HG03135 (cell line): ENCODE data around the gene SPATS2.
"Not testable (repeated sequence)": the region's sequence is repeated elsewhere in the genome, so short reads cannot be mapped to it uniquely, and the experiment has no call there.

Experiments used
- ATAC-seq: cut with Tn5 transposase; IDR thresholded peaks from one replicate; pipeline ENCODE4 v1.9.1; 2021; ENCODE audit warnings: mild to moderate bottlenecking, moderate library complexity; ENCODE audit not compliant: unreplicated experiment

The SPATS2 gene

DNA sequence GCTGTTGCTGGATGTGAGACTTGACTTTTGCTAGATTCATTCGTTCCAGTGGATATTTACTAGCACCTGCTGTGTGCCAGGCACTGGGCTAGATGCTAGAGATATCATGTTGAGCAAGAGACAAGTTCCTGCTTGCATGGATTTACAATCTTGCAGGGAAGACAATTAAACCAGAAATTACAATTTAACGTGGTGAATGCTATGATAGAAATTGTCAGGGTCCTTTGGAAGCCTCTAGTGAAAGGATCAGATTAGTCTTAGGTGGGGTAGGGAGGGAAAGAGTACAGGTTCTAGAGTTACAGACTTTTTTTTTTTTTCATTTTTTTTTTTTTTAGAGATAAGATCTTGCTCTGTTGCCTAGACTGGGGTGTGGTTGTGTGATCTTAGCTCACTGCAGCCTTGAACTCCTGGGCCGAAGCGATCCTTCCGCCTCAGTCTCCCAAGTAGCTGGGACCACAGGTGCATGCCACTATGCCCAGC, 36.7 kb downstream of the SPATS2 start:
- no peak for ATAC-seq

DNA sequence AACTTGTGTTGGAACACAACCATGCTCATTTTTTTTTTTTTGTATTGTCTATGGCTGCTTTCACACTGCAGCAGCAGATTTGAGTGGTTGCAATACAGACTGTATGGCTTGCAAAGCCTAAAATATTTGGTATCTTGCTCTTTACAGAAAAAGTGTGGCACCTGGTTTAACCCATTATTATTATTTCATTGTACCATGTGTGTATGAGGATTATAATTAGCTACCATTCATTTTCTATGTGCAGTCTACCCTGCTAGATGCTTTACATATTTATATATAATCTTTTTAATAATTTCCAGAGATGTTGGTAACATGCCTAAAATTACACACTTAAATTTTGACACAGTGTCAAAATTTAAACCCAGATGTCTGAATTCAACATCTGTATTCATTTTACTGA, 37.7 kb downstream of the SPATS2 start:
- ATAC-seq = no peak

DNA sequence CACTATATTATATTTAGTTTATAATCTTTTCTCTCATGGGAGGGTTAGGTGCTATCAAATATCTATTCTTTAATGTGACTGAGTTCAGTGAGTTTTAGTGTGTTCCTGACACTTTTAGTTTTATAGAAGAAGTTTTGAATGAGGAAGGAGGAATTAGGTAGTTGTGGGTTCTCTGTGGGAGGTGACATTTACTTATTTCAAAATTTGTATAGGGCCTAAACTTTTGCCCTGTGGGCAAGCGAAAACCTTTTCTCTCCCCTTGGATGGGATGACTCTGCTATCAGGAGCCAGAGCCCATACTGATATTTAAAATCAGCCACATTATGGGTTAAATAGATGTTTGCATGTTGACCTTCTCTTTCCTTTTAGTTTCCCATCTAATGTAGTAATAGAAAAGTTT, 43.6 kb downstream of the SPATS2 start:
- no peak for ATAC-seq

DNA sequence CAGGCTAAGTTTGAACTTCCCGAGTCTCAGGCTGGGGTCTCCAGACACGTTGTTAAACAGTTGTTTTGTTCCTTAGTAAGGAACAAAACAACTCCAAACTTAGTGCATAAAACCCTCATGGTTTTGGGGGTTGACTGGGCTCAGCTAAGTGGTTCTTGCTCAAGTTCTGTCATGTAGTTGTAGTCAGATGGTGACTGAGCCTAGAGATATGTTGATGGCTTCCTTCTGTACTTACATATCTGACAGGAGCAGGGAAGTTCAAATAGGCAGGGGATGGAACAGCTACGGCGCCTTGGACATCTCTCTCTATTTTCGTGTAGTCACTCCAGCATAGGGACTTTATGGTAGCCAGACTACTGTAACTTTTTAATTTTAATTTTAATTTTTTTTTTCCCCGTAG, 45.7 kb downstream of the SPATS2 start:
- no peak for ATAC-seq

DNA sequence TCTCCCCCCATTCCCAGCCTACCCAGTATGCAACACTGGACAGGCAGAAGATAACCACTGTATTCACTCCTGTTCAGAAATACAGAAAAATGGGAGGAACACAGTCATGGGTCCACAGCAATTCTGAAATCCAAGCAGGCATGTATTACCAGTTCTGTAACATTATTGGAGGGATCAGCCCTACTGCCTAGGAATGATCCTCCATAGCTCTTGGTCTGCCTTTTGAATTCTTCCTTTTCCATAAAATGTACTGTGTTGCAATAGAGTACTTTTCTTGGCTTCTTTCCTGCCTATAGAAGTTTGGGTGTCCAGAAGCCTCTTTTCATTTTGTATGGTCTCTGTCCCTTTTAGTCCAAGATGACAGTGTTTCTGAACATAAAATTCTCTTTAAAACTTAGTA, 46.5 kb downstream of the SPATS2 start:
- no peak for ATAC-seq

DNA sequence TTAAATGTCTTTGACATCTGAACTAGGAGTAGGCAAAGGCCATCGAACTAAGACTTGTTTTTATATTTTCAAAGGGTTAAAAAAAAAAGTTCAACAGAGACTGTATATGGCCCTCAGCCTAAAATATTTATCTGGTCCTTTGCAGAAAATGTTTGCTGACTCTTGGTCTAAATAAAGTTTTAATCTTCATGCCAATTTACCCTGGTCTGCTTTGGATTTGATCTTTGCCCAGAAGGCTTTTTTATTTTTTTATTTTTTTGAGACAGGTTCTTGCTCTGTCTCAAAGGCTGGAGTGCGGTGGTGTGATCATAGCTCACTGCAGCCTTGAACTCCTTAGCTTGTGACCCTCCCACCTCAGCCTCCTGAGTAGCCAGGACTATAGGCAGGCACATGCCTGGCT, 47.1 kb downstream of the SPATS2 start:
- ATAC-seq = no peak

DNA sequence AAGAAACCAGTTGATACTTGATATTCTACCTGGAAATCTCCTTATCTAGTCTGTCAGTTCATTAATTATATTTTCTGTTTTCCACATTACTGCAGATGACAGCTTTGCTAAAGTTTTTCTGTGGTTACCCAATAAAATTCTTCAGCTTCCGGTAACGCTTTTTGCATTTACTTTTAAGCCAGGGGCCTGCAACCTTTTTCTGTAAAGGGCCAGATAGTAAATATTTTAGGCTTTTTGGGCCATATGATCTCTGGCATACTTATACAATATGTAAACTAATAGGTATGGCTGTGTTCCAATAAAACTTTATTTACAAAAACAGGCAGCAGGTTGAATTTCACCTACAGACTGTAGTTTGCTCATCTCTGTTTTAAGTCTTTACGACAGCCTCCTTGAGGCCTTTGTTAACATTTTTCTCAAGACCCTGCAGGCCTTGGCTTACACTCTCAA, 48.3 kb downstream of the SPATS2 start:
- ATAC-seq = no peak

DNA sequence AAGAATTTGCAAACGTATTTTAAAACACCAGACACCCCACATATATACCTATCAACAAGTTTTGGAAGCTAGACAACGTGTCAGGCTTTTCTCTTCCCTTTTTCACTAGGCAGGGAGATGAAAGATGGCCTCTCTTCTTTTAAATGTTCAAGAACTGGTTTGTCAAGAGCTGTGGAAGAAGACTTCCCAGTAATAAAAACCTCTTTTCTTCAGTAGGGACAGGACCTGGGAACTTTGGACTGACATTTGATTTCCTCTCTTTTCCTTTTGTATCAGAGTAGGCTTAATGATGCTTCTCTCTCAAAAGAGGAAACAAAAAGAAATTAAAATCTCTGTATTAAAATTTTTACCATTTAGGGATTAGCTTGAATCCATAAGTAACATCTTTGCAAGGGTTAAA, 49.6 kb downstream of the SPATS2 start:
- ATAC-seq = no peak

DNA sequence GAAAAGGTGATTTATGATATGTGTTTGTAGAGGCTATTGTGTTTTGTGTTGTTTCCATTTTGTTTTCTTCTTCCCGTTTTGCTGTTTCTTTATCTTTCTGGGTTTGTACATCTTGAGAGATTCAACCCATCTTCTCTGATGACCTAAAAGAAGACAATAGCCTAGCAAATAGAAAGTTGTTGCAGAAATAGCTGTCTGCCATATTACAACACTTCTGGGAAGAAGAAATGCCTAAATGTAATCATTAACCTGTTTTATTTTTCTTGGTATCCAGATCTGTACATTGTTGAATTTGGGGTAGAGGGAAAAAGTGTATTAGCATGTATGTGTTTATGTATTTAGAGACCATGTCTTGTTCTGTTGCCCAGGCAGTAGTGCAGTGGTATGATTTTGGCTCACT, 50.3 kb downstream of the SPATS2 start:
- no peak for ATAC-seq

DNA sequence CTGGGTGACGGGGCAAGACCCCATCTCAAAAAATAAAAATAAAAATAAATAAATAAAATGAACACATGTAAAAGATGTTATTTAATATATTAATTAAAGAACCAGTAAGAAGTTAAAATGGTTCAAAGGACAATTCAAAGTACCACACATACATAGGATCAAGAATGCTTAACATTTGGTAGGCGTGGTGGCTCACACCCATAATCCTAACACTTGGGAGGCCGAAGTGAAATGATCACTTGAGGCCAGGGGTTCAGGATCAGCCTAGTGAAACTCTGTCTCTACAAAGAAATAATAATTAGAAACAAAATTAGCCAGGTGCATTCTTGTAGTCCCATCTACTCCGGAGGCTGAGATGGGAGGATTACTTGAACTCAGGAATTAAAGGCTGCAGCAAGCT, 53.3 kb downstream of the SPATS2 start:
- ATAC-seq = no peak

DNA sequence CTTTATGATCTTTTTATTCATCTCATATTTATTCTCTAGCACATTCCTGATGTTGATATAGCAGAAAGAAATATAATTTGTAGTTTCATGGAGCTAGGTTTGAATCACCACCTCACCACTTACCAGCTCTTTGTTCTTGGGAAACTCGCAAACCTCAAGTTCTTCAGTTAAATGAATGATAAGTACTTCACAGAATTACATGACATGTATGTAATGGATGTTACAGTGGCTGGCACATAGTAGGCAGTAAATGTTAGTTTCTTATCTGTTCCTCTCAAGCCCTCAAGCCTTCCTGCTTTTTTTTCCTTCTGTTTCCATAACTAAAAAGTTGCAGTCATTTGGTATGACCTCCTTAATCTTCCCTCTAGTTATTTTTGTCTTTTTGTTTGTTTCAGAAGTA, 54.9 kb downstream of the SPATS2 start:
- ATAC-seq = no peak

DNA sequence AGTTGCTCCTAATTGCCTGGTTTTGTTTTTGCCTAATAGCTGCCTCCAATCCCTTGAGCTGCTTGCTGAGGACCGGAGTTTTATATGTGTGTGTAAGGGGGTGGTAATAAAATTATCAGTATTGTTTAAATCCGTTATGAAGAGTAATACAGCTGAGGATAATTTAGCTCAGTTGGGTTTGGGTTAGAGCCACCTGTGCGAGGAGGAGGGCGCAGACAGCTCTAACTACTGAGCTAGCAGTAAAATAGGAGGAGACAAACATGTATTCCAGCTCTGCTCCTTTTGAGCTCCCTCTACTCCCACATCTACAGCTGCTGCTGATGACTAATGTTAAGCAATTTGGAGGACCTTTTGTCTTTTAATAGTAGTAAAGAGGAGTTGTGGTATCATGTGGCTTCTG, 61.5 kb downstream of the SPATS2 start:
- no peak for ATAC-seq

DNA sequence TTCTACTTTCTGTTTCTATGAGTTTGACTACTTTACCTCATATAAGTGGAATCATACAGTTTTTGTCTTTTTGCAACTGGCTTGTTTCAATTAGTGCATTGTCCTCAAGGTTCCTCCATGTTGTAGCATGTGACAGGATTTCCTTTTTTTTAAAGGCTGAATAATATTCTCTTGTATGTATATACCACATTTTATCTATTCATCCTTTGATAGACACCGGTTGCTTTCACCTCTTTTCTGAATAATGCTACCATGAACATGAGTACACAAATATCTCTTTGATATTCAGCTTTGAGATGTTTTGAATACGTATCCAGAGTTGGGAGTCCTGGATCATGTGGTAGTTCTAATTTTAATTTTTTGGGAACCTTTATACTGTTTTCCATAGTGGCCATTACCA, 65.4 kb downstream of the SPATS2 start:
- no peak for ATAC-seq

DNA sequence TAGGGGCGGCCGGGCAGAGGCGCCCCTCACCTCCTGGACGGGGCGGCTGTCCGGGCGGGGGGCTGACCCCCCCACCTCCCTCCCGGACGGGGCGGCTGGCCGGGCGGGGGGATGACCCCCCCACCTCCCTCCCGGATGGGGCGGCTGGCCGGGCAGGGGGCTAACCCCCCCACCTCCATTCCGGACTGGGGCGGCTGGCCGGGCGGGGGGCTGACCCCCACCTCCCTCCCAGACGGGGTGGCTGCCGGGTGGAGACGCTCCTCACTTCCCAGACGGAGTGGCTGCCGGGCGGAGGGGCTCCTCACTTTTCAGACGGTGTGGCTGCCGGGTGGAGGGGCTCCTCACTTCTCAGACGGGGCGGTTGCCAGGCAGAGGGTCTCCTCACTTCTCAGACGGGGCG, 69.5 kb downstream of the SPATS2 start:
- ATAC-seq = not testable (repeated sequence)

DNA sequence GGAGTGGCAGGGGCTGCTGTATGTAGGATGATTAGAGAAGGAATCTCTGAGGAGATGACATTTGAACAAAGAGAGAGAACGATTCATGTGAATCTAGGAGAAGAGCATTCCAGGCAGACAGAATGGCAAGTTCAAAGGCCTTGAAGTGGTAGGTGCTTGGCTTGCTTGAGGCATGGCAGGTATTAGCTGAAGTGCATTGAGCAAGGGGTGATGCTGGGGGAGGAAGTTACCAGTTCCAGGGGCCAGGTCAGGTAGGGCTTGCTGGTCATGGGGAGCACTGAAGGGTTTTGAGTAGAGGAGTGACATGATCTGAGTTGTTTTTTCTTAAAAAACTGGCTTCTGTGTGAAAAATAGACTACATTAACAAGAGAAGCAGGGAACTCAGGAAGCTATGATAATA, 71.8 kb downstream of the SPATS2 start:
- no peak for ATAC-seq

DNA sequence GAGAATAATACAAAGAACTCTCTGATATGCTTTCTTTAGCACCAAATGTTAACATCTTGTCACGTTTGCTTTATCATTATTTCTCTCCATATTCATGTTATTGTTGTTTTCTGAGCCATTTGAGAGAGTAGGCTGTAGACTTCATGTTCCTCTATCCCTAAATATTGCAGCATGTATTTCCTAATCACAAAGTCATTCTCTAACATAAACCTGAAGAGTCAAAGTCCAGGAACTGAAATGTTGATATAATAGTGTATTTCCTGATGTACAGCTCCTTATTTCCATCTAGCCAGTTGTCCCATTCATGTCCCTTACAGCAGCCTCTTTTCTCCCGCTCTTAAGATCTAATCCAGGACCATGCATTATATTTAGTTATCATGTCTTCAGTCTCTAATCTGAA, 72.8 kb downstream of the SPATS2 start:
- no peak for ATAC-seq

DNA sequence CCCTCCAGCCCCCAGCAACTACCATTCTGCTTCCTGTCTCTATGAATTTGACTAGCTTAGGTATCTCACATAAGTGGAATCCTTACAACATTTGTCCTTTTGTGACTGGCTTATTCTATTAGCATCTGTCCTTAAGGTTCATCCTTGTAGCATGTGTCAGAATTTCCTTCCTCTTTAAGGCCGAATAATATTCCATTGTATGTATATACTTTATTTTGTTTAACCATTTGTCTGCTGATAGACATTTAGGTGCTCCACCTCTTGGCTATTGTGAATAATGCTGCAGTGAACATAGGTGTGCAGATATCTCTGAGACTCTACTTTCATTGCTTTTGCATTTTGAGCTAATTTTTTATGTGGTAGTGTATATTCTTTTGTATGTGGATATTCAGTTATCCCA, 75.7 kb downstream of the SPATS2 start:
- ATAC-seq = no peak

DNA sequence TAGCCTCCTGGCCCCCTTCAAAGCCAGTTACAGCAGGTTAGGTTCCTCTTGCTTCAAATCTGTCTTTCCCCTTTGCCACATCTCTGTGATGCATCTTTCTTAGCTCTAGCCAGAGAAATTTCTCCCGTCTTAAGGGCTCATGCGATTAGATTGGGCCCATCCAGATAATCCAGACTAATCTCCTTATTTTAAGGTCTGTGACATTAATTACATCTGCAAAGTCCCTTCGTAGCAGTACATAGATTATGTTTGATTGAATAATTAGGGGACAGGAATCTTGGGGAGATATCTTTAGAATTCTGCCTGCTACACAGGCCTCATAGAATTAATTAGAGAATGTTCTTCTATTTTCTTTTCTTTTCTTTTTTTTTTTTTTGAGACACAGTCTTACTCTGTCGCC, 79.3 kb downstream of the SPATS2 start:
- ATAC-seq = no peak

DNA sequence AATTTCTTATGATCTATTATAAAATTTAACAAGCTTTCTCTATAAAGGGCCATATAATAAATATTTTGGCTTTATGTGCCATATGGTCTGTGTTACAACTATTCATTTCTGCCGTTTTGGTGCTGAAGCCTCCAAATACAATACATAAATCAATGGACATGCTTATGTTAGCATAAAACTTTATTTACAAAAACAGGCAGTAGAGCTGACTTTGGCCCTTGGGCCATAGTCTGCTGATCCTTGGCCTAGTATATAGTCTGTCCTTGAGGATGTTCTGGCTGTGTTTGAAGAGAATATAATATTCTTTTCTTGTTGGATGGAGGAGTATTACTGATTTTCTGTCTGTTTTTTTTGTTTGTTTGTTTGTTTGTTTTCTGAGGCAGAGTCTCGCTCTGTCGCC, 81.6 kb downstream of the SPATS2 start:
- ATAC-seq = no peak

DNA sequence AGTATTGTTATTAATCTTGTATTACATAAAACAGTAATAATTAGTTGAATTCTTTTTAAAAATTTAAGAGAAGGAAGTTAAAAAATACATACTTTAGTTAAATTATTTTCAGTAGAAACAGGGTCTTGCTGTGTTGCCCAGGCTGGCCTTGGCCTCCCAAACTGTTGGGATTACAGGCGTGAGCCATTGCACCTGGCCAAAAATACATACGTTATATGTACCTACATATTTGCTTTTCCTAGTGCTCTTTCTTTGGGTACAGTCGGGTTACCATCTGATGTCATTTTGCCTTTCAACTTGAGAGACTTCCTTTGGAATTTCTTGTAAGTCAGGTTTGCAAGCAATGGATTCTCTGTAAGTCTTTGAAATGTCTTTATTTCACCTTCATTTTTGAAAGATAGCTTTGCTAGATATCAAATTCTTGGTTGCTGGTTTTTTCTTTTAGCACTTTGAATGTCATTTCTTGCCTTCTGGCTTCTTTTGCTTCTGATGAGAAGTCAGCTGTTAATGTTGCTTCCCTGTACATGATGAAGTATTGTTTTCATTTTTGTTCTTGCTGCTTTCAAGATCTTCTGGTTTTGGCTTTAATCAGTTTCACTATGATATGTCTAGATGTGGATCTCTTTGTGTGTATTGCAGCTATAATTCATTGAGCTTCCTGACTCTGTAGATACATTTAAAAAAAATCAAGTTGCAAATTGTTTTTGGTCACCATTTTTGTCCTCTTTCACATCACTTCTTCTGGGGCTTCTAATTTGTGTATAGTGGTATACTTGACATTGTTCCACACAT, 84.4 kb downstream of the SPATS2 start:
- ATAC-seq = peak; percentile 85

DNA sequence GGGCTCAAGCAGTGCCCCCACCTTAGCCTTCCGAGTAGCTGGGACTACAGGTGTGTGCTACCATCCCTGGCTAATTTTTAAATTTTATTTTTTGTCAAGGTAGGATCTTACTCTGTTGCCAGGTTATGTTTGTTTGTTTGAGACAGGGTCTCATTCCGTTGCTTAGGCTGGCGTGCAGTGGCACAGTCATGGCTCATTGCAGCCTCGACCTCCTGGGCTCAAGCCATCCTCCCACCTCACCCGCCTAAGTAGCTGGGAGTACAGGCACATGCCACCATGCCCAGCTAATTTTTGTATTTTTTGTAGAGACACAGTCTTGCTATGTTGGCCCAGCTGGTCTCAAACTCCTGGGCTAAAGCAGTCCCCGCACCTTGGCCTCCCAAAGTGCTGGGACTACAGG, 88.2 kb downstream of the SPATS2 start:
- ATAC-seq = no peak

DNA sequence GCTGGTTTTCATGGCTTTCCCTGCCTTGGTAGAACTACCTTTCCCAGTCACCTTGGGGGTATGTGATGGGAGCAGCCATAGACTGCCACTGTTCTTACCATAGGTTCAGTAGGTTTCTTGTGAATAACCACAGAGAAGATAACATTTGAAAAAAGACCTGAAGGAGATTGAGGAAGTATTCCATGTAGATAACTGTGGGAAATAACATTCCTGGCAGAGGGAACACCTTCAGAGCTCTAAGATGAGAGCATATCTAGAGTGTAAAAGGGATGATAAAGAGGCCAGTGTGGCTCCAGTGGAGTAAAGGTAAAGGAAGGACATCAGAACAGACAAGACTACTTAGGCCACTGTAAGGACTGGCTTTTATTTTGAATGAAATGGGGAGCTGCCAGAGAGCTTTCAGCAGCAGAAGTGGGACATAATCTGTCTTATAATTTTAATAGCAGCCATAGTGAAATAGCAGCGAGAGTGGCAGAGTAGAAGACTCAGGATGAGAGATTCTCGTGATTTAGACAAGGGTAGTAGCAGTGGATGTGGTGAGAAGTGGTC, 88.9 kb downstream of the SPATS2 start:
- no peak for ATAC-seq

DNA sequence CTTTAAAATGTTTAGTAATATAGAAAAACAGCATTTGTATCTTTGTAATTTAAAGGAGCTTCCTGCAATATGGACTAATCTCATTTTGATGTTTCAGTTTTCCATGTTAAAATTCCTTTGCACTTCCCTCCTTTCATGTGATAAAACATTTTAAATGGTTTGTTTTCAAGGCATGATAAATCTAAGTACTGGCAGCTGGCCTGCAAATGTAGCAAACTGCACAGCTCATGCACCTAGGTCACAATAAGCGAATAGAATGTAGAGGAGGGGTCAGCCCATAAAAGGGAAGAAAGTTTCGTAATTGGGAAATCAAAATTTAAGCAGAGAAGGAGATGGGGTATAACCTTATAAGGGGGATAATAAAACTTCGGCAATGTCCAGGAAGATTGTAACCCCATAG, 91.6 kb downstream of the SPATS2 start:
- ATAC-seq = no peak
